ENCODE data around the gene ASPG. TPM values are rescaled to one million over a fixed set of nuclear protein-coding genes. Genes with fewer than 3 reads are reported as not detected.
A peak's percentile ranks its signal among the peaks of the same experiment; 100 is the strongest.

Gene ASPG
- not detected for total RNA-seq

DNA sequence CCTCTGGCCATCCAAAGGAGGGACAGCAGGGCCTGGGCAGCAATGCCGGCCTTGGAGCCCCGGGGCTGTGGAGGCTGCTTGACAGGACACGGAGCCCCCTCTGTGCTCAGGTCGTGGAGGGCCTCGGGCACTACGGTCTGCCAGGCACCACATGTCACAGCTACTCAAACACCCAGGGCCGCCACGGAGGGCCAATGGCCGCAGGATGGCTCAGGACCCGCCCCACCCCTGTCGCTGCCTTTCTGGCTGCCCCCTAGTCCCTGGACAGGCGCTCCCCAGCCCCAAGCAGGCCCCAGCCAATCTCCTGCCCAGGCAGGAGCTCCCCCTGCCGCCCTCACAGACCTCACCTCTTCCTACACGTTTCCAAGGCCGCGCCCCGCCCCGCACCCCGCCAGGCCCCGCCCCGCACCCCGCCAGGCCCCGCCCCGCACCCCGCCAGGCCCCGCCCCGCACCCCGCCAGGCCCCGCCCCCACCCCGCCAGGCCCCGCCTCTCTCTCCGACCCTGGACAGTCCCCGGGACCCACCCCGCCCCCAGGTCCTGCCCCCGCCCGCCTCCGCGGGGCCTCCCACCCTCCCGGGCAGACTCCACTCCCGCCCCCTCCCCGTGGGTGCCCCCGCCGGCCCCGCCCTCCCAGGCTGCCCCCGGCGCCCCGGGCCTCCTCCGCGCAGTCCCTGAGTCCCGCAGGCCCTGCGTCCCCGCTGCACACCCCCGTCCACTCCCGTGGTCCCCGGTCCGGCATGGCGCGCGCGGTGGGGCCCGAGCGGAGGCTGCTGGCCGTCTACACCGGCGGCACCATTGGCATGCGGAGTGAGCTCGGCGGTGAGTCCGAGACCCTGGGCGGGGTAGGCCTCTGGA, at the start of gene ASPG:
Gene ASPG (plus strand): TSS at position 669 of the 857 bp plus-strand sequence. CDS start 71 bp downstream, at position 740.
- peaks cover 4% of the 10 kb centered on the region for H3K27me3 Mint-ChIP-seq
- peak; percentile 21 for ATAC-seq (replicated peaks)
- no peak within 1 kb of the TSS for H3K27ac Mint-ChIP-seq
- H3K36me3 Mint-ChIP-seq (ENCODE audit: low read depth): no peaks in the 10 kb centered on the region
- H3K9me3 Mint-ChIP-seq: no peaks in the 10 kb centered on the region
- H3K4me1 Mint-ChIP-seq: no peaks in the 10 kb centered on the region
- no peak within 1 kb of the TSS for H3K4me3 Mint-ChIP-seq

DNA sequence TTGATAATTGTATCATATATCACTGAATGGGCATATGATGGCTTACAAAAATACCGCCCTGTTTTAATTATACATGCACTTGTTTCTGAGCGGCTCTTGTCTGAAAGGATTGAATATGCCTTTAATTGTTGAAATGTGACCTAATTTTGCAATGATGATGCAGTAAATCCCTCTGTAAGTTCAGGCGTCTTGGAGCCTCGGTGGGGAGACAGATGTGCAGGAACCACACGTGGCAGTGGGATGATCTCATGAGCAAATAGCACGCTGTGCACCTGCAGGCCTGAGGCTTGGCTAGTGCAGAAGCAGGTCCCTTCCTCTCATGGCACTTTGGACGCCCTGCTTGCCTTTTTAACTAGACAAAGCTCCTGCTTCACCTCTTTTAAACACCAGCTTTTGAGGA, 49.3 kb upstream of the ASPG start:
- Mint-ChIP-seq H3K4me3 (no peak overlapping the region), H3K27me3 (peaks cover 37% of the 10 kb centered on the region), H3K9me3 (no peaks in the 10 kb centered on the region), H3K4me1 (no peaks in the 10 kb centered on the region), H3K27ac (no peak overlapping the region), H3K36me3 (ENCODE audit: low read depth) (no peaks in the 10 kb centered on the region)
- ATAC-seq (replicated peaks): no peak

GRCh38 chr14:104037074-104037473, 48.4 kb upstream of the ASPG start:
- H3K27ac Mint-ChIP-seq: no peak overlapping the region
- H3K36me3 Mint-ChIP-seq (ENCODE audit: low read depth): no peaks in the 10 kb centered on the region
- no peaks in the 10 kb centered on the region for H3K9me3 Mint-ChIP-seq
- H3K4me3 Mint-ChIP-seq: no peak overlapping the region
- ATAC-seq (replicated peaks): no peak
- no peaks in the 10 kb centered on the region for H3K4me1 Mint-ChIP-seq
- H3K27me3 Mint-ChIP-seq: peaks cover 40% of the 10 kb centered on the region

GRCh38 chr14:104037903-104038302, 47.6 kb upstream of the ASPG start:
- no peaks in the 10 kb centered on the region for H3K36me3 Mint-ChIP-seq (ENCODE audit: low read depth)

GRCh38 chr14:104039214-104039613, 46.3 kb upstream of the ASPG start:
- Mint-ChIP-seq H3K36me3 (ENCODE audit: low read depth) (no peaks in the 10 kb centered on the region), H3K27me3 (peaks cover 29% of the 10 kb centered on the region), H3K9me3 (no peaks in the 10 kb centered on the region), H3K4me3 (no peak overlapping the region), H3K4me1 (no peaks in the 10 kb centered on the region), H3K27ac (no peak overlapping the region)
- peak; percentile 21 for ATAC-seq (replicated peaks)

More at GRCh38 chr14:104037903-104038302, 47.6 kb upstream of the ASPG start:
- H3K27me3 Mint-ChIP-seq: peaks cover 34% of the 10 kb centered on the region
- ATAC-seq (replicated peaks): no peak
- no peaks in the 10 kb centered on the region for H3K9me3 Mint-ChIP-seq
- no peak overlapping the region for H3K4me3 Mint-ChIP-seq
- no peaks in the 10 kb centered on the region for H3K4me1 Mint-ChIP-seq
- no peak overlapping the region for H3K27ac Mint-ChIP-seq

DNA sequence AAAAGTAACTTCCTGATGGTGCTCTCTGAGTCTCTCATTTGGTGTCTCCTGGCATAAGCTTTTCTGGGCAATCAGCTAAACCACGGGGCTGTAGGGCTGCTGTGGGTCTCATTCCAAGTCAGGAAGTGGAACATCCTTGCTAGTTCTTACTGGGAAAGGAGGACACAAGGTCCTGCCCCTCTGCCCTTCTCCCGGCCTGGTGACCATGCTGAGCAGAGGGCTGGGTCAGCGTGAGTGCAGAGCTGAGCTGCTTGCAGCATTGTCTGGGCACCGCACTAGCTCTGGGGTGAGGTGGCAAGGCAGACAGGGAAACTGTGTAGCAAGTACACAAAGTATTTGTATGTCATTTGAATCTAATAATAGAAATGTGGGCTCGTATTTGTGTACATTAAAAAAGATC, 45.0 kb upstream of the ASPG start:
- Mint-ChIP-seq H3K4me1 (no peaks in the 10 kb centered on the region), H3K4me3 (no peak overlapping the region), H3K27ac (no peak overlapping the region), H3K9me3 (no peaks in the 10 kb centered on the region), H3K27me3 (peaks cover 26% of the 10 kb centered on the region), H3K36me3 (ENCODE audit: low read depth) (no peaks in the 10 kb centered on the region)
- ATAC-seq (replicated peaks): no peak

- peaks cover 26% of the 10 kb centered on the region for H3K27me3 Mint-ChIP-seq
- no peak overlapping the region for H3K27ac Mint-ChIP-seq
- no peaks in the 10 kb centered on the region for H3K36me3 Mint-ChIP-seq (ENCODE audit: low read depth)
- no peaks in the 10 kb centered on the region for H3K4me1 Mint-ChIP-seq
- H3K4me3 Mint-ChIP-seq: no peak overlapping the region
- H3K9me3 Mint-ChIP-seq: no peaks in the 10 kb centered on the region
- no peak for ATAC-seq (replicated peaks)
These were observed 43.9 kb upstream of the ASPG start for GRCh38 chr14:104041430-104042104.

GRCh38 chr14:104044016-104044415, 41.5 kb upstream of the ASPG start:
- Mint-ChIP-seq H3K9me3 (no peaks in the 10 kb centered on the region), H3K36me3 (ENCODE audit: low read depth) (no peaks in the 10 kb centered on the region), H3K27me3 (peaks cover 25% of the 10 kb centered on the region), H3K4me3 (no peak overlapping the region), H3K27ac (no peak overlapping the region), H3K4me1 (no peaks in the 10 kb centered on the region)
- no peak for ATAC-seq (replicated peaks)

GRCh38 chr14:104047761-104048160, 37.7 kb upstream of the ASPG start:
- no peaks in the 10 kb centered on the region for H3K36me3 Mint-ChIP-seq (ENCODE audit: low read depth)
- no peak overlapping the region for H3K4me3 Mint-ChIP-seq
- H3K27me3 Mint-ChIP-seq: peaks cover 20% of the 10 kb centered on the region
- no peak overlapping the region for H3K27ac Mint-ChIP-seq
- no peaks in the 10 kb centered on the region for H3K9me3 Mint-ChIP-seq
- ATAC-seq (replicated peaks): no peak
- H3K4me1 Mint-ChIP-seq: no peaks in the 10 kb centered on the region

GRCh38 chr14:104048758-104049507, 36.6 kb upstream of the ASPG start:
- Mint-ChIP-seq H3K27me3 (peaks cover 18% of the 10 kb centered on the region), H3K9me3 (no peaks in the 10 kb centered on the region), H3K4me1 (no peaks in the 10 kb centered on the region), H3K4me3 (no peak overlapping the region), H3K36me3 (ENCODE audit: low read depth) (no peaks in the 10 kb centered on the region), H3K27ac (no peak overlapping the region)
- ATAC-seq (replicated peaks): no peak

GRCh38 chr14:104049576-104050240, 35.8 kb upstream of the ASPG start:
- Mint-ChIP-seq H3K4me1 (no peaks in the 10 kb centered on the region), H3K4me3 (no peak overlapping the region), H3K36me3 (ENCODE audit: low read depth) (no peaks in the 10 kb centered on the region), H3K9me3 (no peaks in the 10 kb centered on the region), H3K27me3 (peaks cover 17% of the 10 kb centered on the region), H3K27ac (no peak overlapping the region)
- no peak for ATAC-seq (replicated peaks)

GRCh38 chr14:104051092-104051813, 34.2 kb upstream of the ASPG start:
- H3K4me1 Mint-ChIP-seq: no peaks in the 10 kb centered on the region
- no peak for ATAC-seq (replicated peaks)
- no peak overlapping the region for H3K4me3 Mint-ChIP-seq
- peaks cover 18% of the 10 kb centered on the region for H3K27me3 Mint-ChIP-seq
- H3K9me3 Mint-ChIP-seq: no peaks in the 10 kb centered on the region
- no peaks in the 10 kb centered on the region for H3K36me3 Mint-ChIP-seq (ENCODE audit: low read depth)
- H3K27ac Mint-ChIP-seq: no peak overlapping the region

DNA sequence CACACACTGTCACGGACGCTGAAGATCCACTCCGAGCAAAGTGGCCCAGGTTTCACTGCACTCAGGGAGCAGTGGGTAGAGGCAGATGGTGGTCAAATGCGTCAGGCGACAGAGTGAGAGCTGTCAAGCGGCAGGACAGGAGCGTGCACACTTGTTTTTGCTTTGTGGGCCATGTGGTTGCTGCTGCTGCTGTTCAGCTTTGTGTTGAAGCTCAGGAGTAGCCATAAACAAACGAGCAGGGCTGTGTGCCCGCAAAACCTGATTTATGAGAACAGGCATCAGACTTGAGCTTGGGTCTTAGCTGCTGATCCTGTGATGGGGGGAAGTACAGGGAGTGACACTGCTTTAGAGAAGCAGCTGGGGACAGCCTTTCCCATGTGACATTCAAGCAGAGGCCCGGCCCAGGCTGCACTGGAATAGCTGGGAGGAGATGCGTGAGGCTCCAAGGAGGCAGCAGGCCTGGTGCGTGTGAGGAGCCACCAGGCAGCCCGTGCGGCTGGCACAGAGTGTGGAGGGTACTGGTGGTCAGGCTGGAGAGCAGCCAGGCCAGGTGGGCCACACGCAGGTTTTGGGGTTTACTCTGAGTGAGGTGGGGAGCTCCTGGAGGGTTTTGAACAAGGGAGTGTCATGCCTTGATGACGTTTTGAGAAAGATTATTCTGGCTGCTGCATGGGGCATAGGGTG, 31.1 kb upstream of the ASPG start:
- Mint-ChIP-seq H3K4me1 (no peaks in the 10 kb centered on the region), H3K27ac (no peak overlapping the region), H3K4me3 (no peak overlapping the region), H3K27me3 (peaks cover 29% of the 10 kb centered on the region), H3K9me3 (no peaks in the 10 kb centered on the region), H3K36me3 (ENCODE audit: low read depth) (no peaks in the 10 kb centered on the region)
- no peak for ATAC-seq (replicated peaks)

Measured in activated T-helper 17 cell treated with anti-CD3 and anti-CD28 coated beads, Interleukin-2, amount 50 U/mL, for 72 hours (primary cell).